ENCODE results near the gene TNFRSF1B.
"Not testable (repeated sequence)": the region's sequence is repeated elsewhere in the genome, so short reads cannot be mapped to it uniquely, and the experiment has no call there.

Gene TNFRSF1B

DNA sequence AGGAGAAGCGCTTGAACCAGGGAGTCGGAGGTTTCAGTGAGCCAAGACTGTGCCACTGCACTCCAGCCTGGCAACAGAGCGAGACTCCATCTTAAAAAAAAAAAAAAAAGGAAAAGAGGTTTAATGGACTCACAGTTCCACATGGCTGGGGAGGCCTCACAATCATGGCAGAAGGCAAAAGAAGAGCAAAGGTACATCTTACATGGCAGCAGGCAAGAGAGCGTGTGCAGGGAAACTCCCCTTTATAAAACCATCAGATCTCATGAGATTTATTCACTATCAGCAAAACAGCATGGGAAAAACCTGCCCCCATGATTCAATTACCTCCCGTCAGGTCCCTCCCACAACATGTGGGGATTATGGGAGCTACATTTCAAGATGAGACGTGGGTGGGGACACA, 57.3 kb downstream of the TNFRSF1B start:
- not testable (repeated sequence) for DNase-seq

DNA sequence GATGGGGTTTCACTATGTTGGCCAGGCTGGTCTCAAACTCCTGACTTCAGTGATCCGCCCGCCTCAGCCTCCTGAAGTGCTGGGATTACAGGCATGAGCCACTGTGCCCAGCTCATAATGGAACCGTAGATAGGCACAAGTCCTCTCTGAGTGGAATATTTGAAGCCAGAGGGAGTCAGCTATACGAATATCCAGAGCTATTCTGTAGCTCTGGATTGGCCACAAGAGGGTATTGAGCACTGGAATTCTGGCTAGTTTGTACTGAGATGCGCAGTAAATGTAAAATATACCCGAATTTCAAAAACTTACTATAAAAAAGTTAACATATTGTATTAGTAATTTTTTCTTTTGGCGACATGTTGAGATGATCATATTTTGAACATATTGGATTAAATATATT, 62.2 kb downstream of the TNFRSF1B start:
- no peak for DNase-seq

DNA sequence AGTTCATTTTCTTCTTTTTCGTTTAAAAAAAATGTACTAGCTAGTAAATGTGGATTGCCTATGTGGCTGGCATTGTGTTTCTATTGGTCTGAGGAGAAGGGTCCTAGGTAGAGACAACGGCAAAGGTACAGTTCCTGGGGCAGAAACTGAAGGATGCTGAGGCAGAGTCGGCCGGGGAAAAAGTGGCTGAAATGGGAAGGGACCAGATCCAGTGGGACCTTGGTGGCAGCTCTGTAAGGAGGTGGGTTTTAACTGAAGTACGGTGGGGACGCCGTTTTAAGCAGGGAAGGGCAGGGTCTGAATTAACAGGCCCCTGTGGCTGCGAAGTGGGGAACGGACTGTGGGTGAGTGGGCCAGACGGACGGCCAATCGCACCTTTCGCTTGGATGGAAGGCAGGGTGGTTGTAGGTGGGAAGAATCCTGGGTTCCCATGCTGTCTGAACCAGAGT, 62.6 kb downstream of the TNFRSF1B start:
- no peak for DNase-seq

DNA sequence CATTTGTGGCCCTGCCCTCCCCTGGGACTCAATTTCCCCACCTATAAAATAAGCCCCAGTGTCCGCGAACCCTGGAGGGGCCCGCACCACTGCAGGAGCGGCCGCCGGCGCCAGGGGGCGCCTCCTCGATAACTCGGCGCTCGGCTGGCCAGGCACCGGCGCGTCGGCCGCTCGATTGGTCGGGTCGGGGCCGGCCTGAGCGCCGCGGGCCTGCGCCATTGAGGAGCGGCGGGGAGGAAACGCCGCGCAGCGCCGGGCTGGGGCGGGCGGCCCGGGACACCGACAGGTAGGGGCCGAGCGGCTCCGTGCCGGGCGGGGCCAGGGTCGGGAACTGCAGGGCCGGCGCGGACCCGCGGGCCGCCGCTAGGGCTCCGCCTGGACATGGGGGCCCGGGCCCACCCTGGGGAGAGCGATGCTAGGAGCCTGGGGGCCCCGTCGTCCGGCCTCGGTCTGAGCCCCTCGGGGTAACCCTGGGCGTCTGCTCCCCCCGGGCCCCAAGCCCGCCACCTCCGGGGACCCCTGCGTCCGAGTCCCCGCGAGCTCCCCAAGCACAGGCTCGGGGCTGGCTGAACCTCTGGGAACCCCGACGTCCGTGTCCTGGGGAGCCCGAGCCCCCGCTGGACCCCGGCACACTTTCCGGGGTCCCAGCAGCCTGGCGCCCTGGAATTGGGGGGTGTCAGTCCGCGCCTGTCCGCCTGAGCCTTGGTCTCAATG, 63.2 kb downstream of the TNFRSF1B start, which contains the start of gene VPS13D:
Gene VPS13D (plus strand): TSS at position 196 of the 714 bp plus-strand sequence. CDS start 4,237 bp downstream, outside the sequence.
- peak; percentile 87 for DNase-seq

DNA sequence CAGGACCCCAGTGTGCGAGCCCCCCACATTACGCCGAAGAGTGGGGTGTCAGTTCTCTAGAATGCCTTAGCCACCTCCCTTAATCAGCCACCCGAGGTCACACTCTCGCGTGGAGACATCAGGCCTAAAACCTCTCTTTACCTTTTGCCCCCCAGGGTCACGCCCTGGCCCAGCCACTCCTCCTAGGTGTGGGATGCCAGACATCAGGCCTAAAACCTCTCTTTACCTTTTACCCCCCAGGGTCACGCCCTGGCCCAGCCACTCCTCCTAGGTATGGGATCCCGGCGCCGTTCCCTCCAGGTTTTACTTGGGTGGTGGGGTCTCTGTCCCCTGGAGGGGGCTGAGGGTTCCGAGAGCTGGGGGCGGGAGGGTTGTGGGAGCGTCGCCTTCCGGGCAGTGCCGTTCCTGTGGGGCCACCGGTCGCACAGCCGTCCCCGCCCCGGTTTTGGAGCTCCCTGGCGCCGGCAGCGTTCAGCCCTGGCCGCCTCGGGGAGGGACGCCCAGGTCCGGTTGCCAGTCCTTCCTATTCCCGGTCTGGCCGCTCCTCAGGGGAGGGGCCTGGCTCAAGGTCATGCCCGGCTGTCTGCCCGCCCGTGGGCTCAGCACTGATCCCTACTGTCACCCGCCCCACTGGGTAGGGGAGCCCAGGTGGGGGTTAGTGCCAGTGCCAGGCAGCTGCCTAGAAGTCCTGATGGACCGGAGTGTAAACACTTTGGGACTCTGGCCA, 63.9 kb downstream of the TNFRSF1B start:
- peak; percentile 38 for DNase-seq

DNA sequence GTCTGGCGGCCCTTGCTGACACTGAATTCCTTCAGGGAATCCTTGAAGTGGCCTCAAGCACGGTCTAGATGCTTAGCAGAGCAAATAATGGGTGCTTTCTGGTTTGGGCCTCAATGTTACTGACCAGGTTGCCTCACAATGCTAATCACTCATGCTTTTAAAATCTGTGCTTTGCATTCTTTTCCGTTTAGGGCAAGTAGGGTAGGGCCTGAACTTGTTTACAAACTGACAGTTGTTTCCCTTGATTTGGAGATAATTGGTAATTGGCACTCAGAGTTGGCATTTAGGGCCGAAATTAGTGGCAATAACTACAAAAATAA, 64.4 kb downstream of the TNFRSF1B start:
- DNase-seq: no peak

DNA sequence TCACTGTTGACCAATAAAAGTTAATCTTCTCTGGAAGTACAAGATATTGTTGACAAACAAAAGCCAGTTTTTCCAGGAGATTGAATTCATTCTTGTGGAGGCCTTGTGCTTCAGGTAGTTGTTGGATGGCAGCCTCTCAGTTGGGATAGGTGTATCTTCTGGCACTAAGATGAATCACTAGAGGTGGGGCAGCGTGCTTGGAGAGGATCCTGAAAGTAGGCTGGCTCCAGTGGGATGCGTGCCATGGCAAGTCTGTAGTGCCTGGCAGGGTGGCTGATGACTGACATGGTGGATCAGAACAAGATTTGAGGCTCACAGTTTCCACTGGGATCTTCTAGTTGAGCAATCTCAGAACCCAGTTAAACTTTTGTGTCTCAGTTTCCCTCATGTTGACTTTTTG, 65.4 kb downstream of the TNFRSF1B start:
- no peak for DNase-seq

DNA sequence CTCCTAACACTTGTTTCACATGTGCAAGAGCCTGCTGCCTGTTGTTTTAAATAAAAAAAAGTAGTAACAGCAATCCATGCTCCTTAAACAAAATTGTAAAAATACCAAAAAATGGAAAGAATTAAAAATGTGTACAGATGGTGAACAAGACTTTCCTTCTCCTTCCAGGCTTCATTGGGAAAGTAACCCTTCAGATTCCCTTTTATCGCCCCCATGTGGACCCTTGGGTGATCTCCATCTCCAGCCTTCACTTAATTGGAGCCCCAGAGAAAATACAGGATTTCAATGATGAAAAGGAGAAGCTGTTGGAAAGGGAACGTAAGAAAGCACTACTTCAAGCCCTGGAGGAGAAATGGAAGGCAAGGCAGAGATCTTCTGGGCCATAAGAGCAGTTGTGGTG, 77.3 kb downstream of the TNFRSF1B start:
- no peak for DNase-seq

DNA sequence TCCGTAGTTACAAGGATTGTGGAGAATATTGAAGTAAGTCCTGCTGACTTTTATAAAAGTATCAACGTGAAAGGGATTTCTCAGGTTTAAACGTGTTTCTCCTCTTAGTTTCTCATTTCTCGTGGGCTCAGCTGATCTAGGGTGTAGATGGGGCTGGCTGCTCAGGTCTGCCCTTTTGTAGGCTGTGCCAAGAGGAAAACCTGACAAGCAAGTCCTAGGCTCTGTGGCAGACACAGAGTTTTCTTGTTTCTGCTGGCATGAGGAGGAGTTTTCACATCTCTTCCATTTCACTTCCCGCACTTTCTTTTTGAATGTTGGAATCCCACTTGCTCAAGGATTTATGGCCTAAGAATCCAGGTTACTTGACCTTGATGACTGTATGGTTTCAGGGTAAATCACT, 77.8 kb downstream of the TNFRSF1B start:
- DNase-seq: no peak

DNA sequence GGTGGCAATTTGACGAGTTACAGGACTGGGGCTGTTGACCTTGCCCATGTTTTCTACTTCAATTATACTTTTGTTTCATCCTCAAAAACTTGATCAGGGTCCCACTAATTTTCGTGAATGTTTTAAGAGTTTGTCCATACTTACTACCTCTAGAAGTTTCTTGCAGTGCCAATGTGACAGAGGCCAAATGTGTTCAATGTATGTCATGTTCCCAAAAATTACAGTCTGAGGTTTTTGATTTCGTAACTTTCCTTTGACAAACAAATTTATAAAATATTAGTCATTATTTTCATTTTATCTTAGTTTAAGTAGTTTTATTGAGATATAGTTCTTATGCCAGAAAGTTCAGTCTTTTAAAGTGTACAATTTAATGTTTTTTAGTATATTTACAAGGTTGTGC, 78.3 kb downstream of the TNFRSF1B start:
- no peak for DNase-seq

DNA sequence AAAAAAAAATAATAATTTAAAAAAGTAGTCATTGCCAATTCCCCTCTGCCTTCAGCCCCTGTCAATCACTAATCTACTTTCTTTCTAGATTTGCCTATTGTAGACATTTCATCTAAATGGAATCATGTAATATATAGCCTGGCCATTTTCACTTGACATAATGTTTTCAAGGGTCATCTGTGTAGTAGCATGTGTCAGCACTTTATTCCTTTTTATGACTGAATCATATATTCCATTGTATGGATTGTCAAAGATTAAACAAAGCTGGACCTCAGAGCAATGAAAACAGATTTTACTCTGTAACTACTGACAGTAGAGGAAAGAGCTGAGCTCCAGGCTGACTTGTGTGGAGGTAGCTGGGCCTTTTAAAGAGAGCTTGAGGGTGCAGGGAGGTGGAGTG, 78.9 kb downstream of the TNFRSF1B start:
- no peak for DNase-seq

DNA sequence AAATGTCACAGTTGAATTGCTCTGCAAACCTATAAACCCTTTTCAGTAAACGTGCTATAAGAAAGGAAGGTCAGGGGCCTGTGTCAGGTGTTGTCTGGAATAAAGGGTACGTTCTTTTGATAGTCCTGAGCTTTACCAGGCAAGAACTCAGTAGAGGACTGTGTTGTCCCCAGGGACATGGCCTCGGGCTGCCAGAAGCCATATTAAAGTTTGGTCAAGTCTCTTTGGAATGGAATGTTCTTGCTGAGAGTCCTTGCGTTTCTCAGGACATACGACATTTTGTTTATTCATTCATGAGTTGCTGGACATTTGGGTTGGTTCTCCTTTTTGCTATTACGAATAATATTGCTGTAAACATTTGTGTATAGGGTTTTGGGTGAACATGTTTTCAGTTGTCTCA, 79.8 kb downstream of the TNFRSF1B start:
- no peak for DNase-seq

DNA sequence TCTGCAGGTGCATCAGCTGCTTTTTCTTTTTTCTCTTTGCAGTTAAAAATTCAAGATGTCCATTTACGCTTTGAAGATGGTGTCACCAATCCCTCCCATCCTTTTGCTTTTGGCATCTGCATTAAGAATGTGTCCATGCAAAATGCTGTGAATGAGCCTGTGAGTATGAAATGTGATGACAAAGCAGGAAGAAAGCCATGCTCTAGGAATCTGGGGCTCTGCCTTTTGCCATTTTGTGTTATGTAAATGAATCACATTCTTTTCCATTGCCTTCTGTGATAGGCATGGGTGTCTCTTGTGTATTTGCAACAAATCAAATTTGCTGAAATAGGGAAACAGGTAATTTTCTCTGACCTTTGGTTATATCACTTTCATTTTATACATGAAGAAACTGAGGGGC, 82.4 kb downstream of the TNFRSF1B start:
- DNase-seq: no peak

DNA sequence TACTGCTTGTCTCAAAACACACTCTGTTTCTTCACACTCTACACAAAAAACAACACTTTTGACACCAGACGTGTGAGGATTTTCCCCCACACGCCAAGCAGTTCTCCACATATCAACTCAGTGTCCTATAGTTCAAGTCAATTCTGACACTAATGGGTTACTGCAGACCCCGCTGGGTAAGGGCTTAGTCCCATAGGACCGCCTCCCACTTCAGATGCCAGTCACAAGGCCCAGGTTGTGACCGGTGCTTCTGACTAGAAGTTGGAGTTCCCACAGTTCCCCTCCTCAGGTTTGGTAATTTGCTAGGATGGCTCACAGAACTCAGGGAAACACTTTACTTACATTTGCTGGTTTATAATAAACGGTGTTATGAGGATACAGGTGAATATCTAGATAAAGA, 83.0 kb downstream of the TNFRSF1B start:
- DNase-seq: no peak

DNA sequence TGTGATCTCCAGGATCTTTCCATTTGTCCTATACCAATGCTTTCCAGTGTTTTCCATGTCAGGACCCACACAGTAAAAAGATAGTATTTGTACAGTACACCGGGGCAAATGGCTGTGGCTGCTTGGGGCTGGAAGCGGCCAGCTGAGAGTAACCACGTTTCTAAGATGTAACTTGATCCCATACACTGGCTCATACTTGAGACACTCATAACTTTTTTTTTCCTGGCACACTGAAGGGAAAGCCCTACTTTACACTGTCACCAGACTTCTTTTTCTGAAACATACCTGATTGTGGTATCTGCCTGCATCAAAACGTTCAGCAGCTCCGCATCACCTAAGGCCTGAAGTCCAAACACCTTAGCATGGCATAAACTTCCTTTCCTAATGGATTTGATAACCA, 84.7 kb downstream of the TNFRSF1B start:
- no peak for DNase-seq

DNA sequence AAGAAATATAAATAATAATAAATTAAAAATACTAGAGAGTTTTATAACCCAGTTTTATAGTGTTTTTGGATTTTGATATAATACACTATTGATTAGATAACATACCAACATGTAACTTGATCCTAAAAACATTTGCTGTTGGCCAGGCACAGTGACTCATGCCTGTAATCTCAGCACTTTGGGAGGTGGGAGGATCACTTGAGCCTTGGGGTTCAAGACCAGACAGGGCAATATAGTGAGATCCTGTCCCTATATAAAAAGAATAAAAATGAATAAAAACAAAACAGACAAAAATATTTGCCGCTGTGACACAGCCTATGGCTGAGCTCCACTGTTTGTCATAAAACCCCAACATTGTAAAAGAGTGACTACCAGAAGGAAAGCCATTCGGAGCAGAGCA, 89.1 kb downstream of the TNFRSF1B start:
- DNase-seq: no peak

DNA sequence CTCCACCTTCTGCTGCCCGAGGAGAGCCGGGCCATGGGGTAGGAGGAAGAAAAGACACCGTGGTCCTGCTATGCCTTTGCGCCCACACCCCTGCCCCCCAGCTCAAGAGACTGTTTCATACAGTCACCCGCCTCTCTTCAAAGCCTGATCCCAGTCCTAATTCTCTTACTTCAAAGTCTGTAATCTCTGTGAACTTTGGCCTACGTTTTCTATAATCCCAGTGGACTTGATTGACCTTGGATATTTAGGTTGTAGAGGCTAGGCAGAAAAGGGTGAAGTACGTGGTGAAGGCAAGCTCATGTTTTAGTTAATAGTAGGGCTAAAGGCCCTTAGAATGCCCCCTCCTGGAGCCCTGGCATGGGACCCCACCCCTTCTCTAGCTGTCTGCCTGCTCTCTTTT, 91.5 kb downstream of the TNFRSF1B start:
- DNase-seq: no peak

Data from activated T-cell treated with anti-CD3 and anti-CD28 coated beads, Interleukin-2, amount 50 U/mL, for 1 hour (primary cell).